WTC11 (cell line): ENCODE results near the gene SMIM20. TPM values are rescaled to one million over a fixed set of nuclear protein-coding genes. Genes with fewer than 3 reads are reported as not detected.

ENCODE experiments used
- ATAC-seq: fragments of 200-7000 bp; cut with Tn5 transposase; 2 replicates; pipeline ENCODE4 v1.10.0; 2021; ENCODE audit warnings: mild to moderate bottlenecking, moderate library complexity
- CTCF ChIA-PET: fragments of 300-600 bp; sonication (Branson Sonifier 250); formaldehyde crosslinking; loops from one replicate; lab custom pipeline; 2021; ENCODE audit warnings: antibody characterized with exemption; lab: Charles Lee
- POLR2A ChIA-PET: fragments of 350-600 bp; sonication (Branson Sonifier 250); formaldehyde crosslinking; loops from one replicate; lab custom pipeline; 2021; ENCODE audit warnings: antibody characterized with exemption; lab: Charles Lee
- DNase-seq: peaks from one replicate; pipeline ENCODE4 v3.0.0; 2021; ENCODE audit warnings: low spot score
- H3K27ac Mint-ChIP-seq: 2 replicates; pipeline ENCODE4 v1.8.0; 2021; ENCODE audit warnings: mixed read lengths
- H3K27me3 Mint-ChIP-seq: 2 replicates; pipeline ENCODE4 v1.8.0; 2021; ENCODE audit warnings: low read depth, mild to moderate bottlenecking, moderate library complexity, mixed read lengths
- H3K36me3 Mint-ChIP-seq: 2 replicates; pipeline ENCODE4 v1.8.0; 2021; ENCODE audit warnings: mixed read lengths
- H3K4me1 Mint-ChIP-seq: 2 replicates; pipeline ENCODE4 v1.8.0; 2022; ENCODE audit warnings: mixed read lengths
- H3K4me3 Mint-ChIP-seq: 2 replicates; pipeline ENCODE4 v1.8.0; 2021; ENCODE audit warnings: mild to moderate bottlenecking, moderate library complexity, mixed read lengths
- H3K9me3 Mint-ChIP-seq: 2 replicates; pipeline ENCODE4 v1.8.0; 2021; ENCODE audit warnings: mixed read lengths
- CBFB ChIP-seq: sonication (generic); formaldehyde crosslinking; IDR thresholded peaks from 2 replicates; pipeline ENCODE4 v1.8.1; 2022; ENCODE audit warnings: mild to moderate bottlenecking, low read depth, missing genetic modification reagents
- ETV6 ChIP-seq: sonication (generic); formaldehyde crosslinking; IDR thresholded peaks from 2 replicates; pipeline ENCODE4 v1.8.1; 2022; ENCODE audit warnings: mild to moderate bottlenecking, missing genetic modification reagents
- FOXK1 ChIP-seq: sonication (generic); formaldehyde crosslinking; IDR thresholded peaks from 2 replicates; pipeline ENCODE4 v1.8.0; 2022; ENCODE audit warnings: mild to moderate bottlenecking, moderate library complexity, missing genetic modification reagents
- FOXP1 ChIP-seq: sonication (generic); formaldehyde crosslinking; IDR thresholded peaks from 2 replicates; pipeline ENCODE4 v1.8.0; 2022; ENCODE audit warnings: missing genetic modification reagents, mild to moderate bottlenecking, moderate library complexity, borderline replicate concordance
- JAZF1 ChIP-seq: fragments of 250-450 bp; sonication (Bioruptor Pico); IDR thresholded peaks from 2 replicates; pipeline ENCODE4 v1.9.0; 2021; ENCODE audit warnings: moderate library complexity, mild to moderate bottlenecking, inconsistent platforms
- KAT7 ChIP-seq: sonication (generic); formaldehyde crosslinking; IDR thresholded peaks from 2 replicates; pipeline ENCODE4 v1.8.1; 2023; ENCODE audit warnings: missing genetic modification reagents, mild to moderate bottlenecking, borderline replicate concordance
- MYBL2 ChIP-seq: sonication (generic); formaldehyde crosslinking; IDR thresholded peaks from 2 replicates; pipeline ENCODE4 v1.8.1; 2023; ENCODE audit warnings: mild to moderate bottlenecking, moderate library complexity, missing genetic modification reagents
- NR1H2 ChIP-seq: sonication (generic); formaldehyde crosslinking; IDR thresholded peaks from 2 replicates; pipeline ENCODE4 v1.9.0; 2021; ENCODE audit warnings: mild to moderate bottlenecking, moderate library complexity, missing genetic modification reagents
- RORB ChIP-seq: fragments of 250-450 bp; sonication (Bioruptor Pico); IDR thresholded peaks from 2 replicates; pipeline ENCODE4 v1.9.0; 2021; ENCODE audit warnings: mild to moderate bottlenecking
- SMAD3 ChIP-seq: sonication (generic); formaldehyde crosslinking; IDR thresholded peaks from 2 replicates; pipeline ENCODE4 v1.8.0; 2022; ENCODE audit warnings: missing genetic modification reagents, mild to moderate bottlenecking, borderline replicate concordance
- ZNF263 ChIP-seq: sonication (generic); formaldehyde crosslinking; IDR thresholded peaks from 2 replicates; pipeline ENCODE4 v1.8.1; 2022; ENCODE audit warnings: low read depth, mild to moderate bottlenecking, moderate library complexity, missing genetic modification reagents
- ZNF317 ChIP-seq: sonication (generic); formaldehyde crosslinking; IDR thresholded peaks from 2 replicates; pipeline ENCODE4 v1.8.1; 2023; ENCODE audit warnings: low read depth, mild to moderate bottlenecking, moderate library complexity, missing genetic modification reagents, borderline replicate concordance
- total RNA-seq: library from RNA; stranded (reverse); gene quantifications from 3 replicates; pipeline ENCODE4 v1.2.3, GENCODE V29; 2021
- TF ChIP-seq, protein P1 (sequence below): fragments of 200-600 bp; IDR thresholded peaks from 2 replicates; pipeline ENCODE4 v1.8.0; 2022; ENCODE audit warnings: antibody characterized with exemption
- TF ChIP-seq, protein P2 (sequence below): sonication (generic); formaldehyde crosslinking; conservative IDR thresholded peaks from 2 replicates; pipeline ENCODE4 v1.8.1; 2023; ENCODE audit warnings: mild to moderate bottlenecking, low read depth, missing genetic modification reagents, moderate library complexity
- TF ChIP-seq, protein P3 (sequence below): fragments of 250-450 bp; sonication (Bioruptor Pico); IDR thresholded peaks from 2 replicates; pipeline ENCODE4 v1.8.0; 2021; ENCODE audit warnings: mild to moderate bottlenecking
- TF ChIP-seq, protein P4 (sequence below): fragments of 250-450 bp; sonication (Bioruptor Pico); IDR thresholded peaks from 2 replicates; pipeline ENCODE4 v1.9.0; 2021; ENCODE audit warnings: mild to moderate bottlenecking
- TF ChIP-seq, protein P5 (sequence below): sonication (generic); formaldehyde crosslinking; IDR thresholded peaks from 2 replicates; pipeline ENCODE4 v1.8.1; 2022; ENCODE audit warnings: low read depth, mild to moderate bottlenecking, moderate library complexity, missing genetic modification reagents, borderline replicate concordance
- TF ChIP-seq, protein P6 (sequence below): sonication (generic); formaldehyde crosslinking; IDR thresholded peaks from 2 replicates; pipeline ENCODE4 v1.8.1; 2023; ENCODE audit warnings: mild to moderate bottlenecking, missing genetic modification reagents
- TF ChIP-seq, protein P7 (sequence below): sonication (generic); formaldehyde crosslinking; IDR thresholded peaks from 2 replicates; pipeline ENCODE4 v1.8.1; 2023; ENCODE audit warnings: mild to moderate bottlenecking, missing genetic modification reagents, moderate library complexity
- TF ChIP-seq, protein P8 (sequence below): sonication (generic); formaldehyde crosslinking; IDR thresholded peaks from 2 replicates; pipeline ENCODE4 v1.8.0; 2022; ENCODE audit warnings: mild to moderate bottlenecking, missing genetic modification reagents
- TF ChIP-seq, protein P9 (sequence below): sonication (generic); formaldehyde crosslinking; IDR thresholded peaks from 2 replicates; pipeline ENCODE4 v1.8.0; 2023; ENCODE audit warnings: mild to moderate bottlenecking, missing genetic modification reagents
- TF ChIP-seq, protein P10 (sequence below): fragments of 250-450 bp; sonication (Bioruptor Pico); IDR thresholded peaks from 2 replicates; pipeline ENCODE4 v1.9.0; 2021; ENCODE audit warnings: moderate library complexity, mild to moderate bottlenecking, inconsistent platforms, borderline replicate concordance

Gene SMIM20
- total RNA-seq, 1 experiment from 2014 or later = 39.4 TPM

DNA sequence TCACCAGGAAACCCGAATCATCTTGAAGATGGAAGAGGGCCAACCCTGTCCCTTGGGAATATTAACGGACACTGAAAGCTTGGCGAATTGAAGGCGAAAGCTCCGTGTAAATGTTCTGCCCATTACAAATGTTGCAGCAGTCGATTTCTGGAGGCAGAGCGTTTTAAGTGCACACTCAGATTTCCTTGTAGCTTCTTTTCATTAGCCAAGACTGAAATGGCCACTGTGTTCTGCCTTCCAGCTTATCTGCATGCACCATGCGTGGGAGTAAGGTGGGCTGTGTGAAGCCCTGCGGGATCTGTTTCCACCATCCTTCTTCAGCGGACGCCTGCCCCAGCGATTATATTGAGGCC lies 1.3 kb downstream of the SMIM20 start:
- CTCF ChIA-PET = interaction anchor here (1.1 to 1.3 kb wide), 2 partner anchors 12 to 73 kb away, joined by 3 to 4 read pairs; no protein-coding TSS in a partner anchor
- ATAC-seq = no peak

DNA sequence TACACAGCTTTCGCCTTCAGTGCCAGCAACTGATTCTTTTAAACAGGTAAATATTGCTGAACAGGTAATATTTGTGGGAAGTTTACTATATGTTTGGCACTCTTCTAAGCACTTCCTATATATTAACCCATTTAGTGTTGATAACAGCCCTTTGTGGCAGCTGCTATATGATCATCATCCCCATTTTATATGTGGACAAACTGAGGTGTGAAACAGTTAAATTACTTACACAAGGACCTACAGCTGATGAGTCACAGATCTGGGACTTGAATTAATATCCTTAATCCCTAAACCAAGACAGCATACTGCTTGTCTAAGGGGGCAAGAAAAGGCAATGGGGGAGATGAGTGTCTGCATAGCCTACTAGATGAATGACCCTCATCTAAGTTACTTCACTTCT lies 2.9 kb downstream of the SMIM20 start:
- no peak for DNase-seq
- Mint-ChIP-seq H3K27me3 (peaks cover 18% of the 10 kb centered on the region), H3K9me3 (no peaks in the 10 kb centered on the region), H3K4me1 (peaks cover 25% of the 10 kb centered on the region), H3K36me3 (peaks cover 5% of the 10 kb centered on the region; the same call in 1 of the 2 replicates), H3K27ac (no peak overlapping the region), H3K4me3 (no peak overlapping the region)
- no peak for ATAC-seq
- CTCF ChIA-PET = interaction anchor here (1.6 kb wide), 1 partner anchor 75 kb away, joined by 3 read pairs; no protein-coding TSS in a partner anchor
- POLR2A ChIA-PET = no interaction called here
- TF ChIP-seq KAT7 (CRISPR knock-in tag) = no peak
- TF ChIP-seq, protein P1, sequence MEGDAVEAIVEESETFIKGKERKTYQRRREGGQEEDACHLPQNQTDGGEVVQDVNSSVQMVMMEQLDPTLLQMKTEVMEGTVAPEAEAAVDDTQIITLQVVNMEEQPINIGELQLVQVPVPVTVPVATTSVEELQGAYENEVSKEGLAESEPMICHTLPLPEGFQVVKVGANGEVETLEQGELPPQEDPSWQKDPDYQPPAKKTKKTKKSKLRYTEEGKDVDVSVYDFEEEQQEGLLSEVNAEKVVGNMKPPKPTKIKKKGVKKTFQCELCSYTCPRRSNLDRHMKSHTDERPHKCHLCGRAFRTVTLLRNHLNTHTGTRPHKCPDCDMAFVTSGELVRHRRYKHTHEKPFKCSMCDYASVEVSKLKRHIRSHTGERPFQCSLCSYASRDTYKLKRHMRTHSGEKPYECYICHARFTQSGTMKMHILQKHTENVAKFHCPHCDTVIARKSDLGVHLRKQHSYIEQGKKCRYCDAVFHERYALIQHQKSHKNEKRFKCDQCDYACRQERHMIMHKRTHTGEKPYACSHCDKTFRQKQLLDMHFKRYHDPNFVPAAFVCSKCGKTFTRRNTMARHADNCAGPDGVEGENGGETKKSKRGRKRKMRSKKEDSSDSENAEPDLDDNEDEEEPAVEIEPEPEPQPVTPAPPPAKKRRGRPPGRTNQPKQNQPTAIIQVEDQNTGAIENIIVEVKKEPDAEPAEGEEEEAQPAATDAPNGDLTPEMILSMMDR = no peak
- no peak for TF ChIP-seq ETV6 (CRISPR knock-in tag)
- TF ChIP-seq NR1H2 = no peak
- no peak for TF ChIP-seq FOXP1 (CRISPR knock-in tag)
- no peak for TF ChIP-seq CBFB (CRISPR knock-in tag)
- TF ChIP-seq, protein P2, sequence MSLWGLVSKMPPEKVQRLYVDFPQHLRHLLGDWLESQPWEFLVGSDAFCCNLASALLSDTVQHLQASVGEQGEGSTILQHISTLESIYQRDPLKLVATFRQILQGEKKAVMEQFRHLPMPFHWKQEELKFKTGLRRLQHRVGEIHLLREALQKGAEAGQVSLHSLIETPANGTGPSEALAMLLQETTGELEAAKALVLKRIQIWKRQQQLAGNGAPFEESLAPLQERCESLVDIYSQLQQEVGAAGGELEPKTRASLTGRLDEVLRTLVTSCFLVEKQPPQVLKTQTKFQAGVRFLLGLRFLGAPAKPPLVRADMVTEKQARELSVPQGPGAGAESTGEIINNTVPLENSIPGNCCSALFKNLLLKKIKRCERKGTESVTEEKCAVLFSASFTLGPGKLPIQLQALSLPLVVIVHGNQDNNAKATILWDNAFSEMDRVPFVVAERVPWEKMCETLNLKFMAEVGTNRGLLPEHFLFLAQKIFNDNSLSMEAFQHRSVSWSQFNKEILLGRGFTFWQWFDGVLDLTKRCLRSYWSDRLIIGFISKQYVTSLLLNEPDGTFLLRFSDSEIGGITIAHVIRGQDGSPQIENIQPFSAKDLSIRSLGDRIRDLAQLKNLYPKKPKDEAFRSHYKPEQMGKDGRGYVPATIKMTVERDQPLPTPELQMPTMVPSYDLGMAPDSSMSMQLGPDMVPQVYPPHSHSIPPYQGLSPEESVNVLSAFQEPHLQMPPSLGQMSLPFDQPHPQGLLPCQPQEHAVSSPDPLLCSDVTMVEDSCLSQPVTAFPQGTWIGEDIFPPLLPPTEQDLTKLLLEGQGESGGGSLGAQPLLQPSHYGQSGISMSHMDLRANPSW (CRISPR knock-in tag) = no peak
- TF ChIP-seq, protein P3, sequence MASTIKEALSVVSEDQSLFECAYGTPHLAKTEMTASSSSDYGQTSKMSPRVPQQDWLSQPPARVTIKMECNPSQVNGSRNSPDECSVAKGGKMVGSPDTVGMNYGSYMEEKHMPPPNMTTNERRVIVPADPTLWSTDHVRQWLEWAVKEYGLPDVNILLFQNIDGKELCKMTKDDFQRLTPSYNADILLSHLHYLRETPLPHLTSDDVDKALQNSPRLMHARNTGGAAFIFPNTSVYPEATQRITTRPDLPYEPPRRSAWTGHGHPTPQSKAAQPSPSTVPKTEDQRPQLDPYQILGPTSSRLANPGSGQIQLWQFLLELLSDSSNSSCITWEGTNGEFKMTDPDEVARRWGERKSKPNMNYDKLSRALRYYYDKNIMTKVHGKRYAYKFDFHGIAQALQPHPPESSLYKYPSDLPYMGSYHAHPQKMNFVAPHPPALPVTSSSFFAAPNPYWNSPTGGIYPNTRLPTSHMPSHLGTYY (CRISPR knock-in tag) = no peak
- TF ChIP-seq, protein P4, sequence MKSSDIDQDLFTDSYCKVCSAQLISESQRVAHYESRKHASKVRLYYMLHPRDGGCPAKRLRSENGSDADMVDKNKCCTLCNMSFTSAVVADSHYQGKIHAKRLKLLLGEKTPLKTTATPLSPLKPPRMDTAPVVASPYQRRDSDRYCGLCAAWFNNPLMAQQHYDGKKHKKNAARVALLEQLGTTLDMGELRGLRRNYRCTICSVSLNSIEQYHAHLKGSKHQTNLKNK (CRISPR knock-in tag) = no peak
- no peak for TF ChIP-seq ZNF317

More for the DNA sequence above, 1.3 kb downstream of the SMIM20 start:
- H3K9me3 Mint-ChIP-seq = no peaks in the 10 kb centered on the region
- H3K36me3 Mint-ChIP-seq = no peaks in the 10 kb centered on the region; the same call in 1 of the 2 replicates
- POLR2A ChIA-PET = no interaction called here
- peaks cover 28% of the 10 kb centered on the region for H3K27me3 Mint-ChIP-seq
- H3K4me1 Mint-ChIP-seq = peaks cover 25% of the 10 kb centered on the region
- TF ChIP-seq, protein P5, sequence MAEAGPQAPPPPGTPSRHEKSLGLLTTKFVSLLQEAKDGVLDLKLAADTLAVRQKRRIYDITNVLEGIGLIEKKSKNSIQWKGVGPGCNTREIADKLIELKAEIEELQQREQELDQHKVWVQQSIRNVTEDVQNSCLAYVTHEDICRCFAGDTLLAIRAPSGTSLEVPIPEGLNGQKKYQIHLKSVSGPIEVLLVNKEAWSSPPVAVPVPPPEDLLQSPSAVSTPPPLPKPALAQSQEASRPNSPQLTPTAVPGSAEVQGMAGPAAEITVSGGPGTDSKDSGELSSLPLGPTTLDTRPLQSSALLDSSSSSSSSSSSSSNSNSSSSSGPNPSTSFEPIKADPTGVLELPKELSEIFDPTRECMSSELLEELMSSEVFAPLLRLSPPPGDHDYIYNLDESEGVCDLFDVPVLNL (CRISPR knock-in tag) = no peak
- TF ChIP-seq, protein P6, sequence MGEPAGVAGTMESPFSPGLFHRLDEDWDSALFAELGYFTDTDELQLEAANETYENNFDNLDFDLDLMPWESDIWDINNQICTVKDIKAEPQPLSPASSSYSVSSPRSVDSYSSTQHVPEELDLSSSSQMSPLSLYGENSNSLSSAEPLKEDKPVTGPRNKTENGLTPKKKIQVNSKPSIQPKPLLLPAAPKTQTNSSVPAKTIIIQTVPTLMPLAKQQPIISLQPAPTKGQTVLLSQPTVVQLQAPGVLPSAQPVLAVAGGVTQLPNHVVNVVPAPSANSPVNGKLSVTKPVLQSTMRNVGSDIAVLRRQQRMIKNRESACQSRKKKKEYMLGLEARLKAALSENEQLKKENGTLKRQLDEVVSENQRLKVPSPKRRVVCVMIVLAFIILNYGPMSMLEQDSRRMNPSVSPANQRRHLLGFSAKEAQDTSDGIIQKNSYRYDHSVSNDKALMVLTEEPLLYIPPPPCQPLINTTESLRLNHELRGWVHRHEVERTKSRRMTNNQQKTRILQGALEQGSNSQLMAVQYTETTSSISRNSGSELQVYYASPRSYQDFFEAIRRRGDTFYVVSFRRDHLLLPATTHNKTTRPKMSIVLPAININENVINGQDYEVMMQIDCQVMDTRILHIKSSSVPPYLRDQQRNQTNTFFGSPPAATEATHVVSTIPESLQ = no peak
- TF ChIP-seq FOXK1 (CRISPR knock-in tag) (no peak), SMAD3 (CRISPR knock-in tag) (no peak), ZNF263 (CRISPR knock-in tag) (no peak), MYBL2 (CRISPR knock-in tag) (no peak), RORB (CRISPR knock-in tag) (no peak), JAZF1 (CRISPR knock-in tag) (no peak)
- TF ChIP-seq, protein P7, sequence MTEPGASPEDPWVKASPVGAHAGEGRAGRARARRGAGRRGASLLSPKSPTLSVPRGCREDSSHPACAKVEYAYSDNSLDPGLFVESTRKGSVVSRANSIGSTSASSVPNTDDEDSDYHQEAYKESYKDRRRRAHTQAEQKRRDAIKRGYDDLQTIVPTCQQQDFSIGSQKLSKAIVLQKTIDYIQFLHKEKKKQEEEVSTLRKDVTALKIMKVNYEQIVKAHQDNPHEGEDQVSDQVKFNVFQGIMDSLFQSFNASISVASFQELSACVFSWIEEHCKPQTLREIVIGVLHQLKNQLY (CRISPR knock-in tag) = no peak
- TF ChIP-seq, protein P8, sequence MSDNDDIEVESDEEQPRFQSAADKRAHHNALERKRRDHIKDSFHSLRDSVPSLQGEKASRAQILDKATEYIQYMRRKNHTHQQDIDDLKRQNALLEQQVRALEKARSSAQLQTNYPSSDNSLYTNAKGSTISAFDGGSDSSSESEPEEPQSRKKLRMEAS (CRISPR knock-in tag) = no peak
- TF ChIP-seq, protein P9, sequence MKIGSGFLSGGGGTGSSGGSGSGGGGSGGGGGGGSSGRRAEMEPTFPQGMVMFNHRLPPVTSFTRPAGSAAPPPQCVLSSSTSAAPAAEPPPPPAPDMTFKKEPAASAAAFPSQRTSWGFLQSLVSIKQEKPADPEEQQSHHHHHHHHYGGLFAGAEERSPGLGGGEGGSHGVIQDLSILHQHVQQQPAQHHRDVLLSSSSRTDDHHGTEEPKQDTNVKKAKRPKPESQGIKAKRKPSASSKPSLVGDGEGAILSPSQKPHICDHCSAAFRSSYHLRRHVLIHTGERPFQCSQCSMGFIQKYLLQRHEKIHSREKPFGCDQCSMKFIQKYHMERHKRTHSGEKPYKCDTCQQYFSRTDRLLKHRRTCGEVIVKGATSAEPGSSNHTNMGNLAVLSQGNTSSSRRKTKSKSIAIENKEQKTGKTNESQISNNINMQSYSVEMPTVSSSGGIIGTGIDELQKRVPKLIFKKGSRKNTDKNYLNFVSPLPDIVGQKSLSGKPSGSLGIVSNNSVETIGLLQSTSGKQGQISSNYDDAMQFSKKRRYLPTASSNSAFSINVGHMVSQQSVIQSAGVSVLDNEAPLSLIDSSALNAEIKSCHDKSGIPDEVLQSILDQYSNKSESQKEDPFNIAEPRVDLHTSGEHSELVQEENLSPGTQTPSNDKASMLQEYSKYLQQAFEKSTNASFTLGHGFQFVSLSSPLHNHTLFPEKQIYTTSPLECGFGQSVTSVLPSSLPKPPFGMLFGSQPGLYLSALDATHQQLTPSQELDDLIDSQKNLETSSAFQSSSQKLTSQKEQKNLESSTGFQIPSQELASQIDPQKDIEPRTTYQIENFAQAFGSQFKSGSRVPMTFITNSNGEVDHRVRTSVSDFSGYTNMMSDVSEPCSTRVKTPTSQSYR = no peak
- TF ChIP-seq, protein P10, sequence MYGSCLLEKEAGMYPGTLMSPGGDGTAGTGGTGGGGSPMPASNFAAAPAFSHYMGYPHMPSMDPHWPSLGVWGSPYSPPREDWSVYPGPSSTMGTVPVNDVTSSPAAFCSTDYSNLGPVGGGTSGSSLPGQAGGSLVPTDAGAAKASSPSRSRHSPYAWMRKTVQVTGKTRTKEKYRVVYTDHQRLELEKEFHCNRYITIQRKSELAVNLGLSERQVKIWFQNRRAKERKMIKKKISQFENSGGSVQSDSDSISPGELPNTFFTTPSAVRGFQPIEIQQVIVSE = no peak
- peak overlapping the region; percentile 98 for H3K4me3 Mint-ChIP-seq
- peak overlapping the region; percentile 44; the same call in 1 of the 2 replicates for H3K27ac Mint-ChIP-seq
- no peak for DNase-seq
